Measurements from ENCODE around the gene ITGB8.

Gene ITGB8

GRCh38 chr7:20441346-20441745, 110.6 kb downstream of the ITGB8 start (continued):
- TF ChIP-seq TSHZ2 (CRISPR knock-in tag; IDR thresholded peaks at IDR 0.05): no peak

- TF ChIP-seq BACH2 (CRISPR knock-in tag; IDR thresholded peaks at IDR 0.05; ENCODE audit: borderline replicate concordance) (no peak), POU6F1 (CRISPR knock-in tag; IDR thresholded peaks at IDR 0.05; ENCODE audit: borderline replicate concordance, low read depth) (no peak)
- ATAC-seq: no peak
These were observed 111.3 kb downstream of the ITGB8 start for GRCh38 chr7:20441991-20442441.

- TF ChIP-seq CREB5 (CRISPR knock-in tag; IDR thresholded peaks at IDR 0.05; ENCODE audit: low read depth) (no peak), ARNTL (CRISPR knock-in tag; IDR thresholded peaks at IDR 0.05; ENCODE audit: borderline replicate concordance, low read depth) (no peak), ZFP3 (CRISPR knock-in tag; IDR thresholded peaks at IDR 0.05) (no peak), TSHZ2 (CRISPR knock-in tag; IDR thresholded peaks at IDR 0.05) (no peak), OSR1 (CRISPR knock-in tag; IDR thresholded peaks at IDR 0.05) (no peak), PPARA (CRISPR knock-in tag; IDR thresholded peaks at IDR 0.05; ENCODE audit: borderline replicate concordance) (no peak), RARB (CRISPR knock-in tag; IDR thresholded peaks at IDR 0.05) (no peak), ZC3H10 (CRISPR knock-in tag; IDR thresholded peaks at IDR 0.05) (no peak), POU6F1 (CRISPR knock-in tag; IDR thresholded peaks at IDR 0.05; ENCODE audit: borderline replicate concordance, low read depth) (no peak), TOX (CRISPR knock-in tag; IDR thresholded peaks at IDR 0.05; ENCODE audit: borderline replicate concordance) (no peak), BACH2 (CRISPR knock-in tag; IDR thresholded peaks at IDR 0.05; ENCODE audit: borderline replicate concordance) (no peak), GLIS3 (CRISPR knock-in tag; IDR thresholded peaks at IDR 0.05) (no peak)
- TF ChIP-seq, protein P1, sequence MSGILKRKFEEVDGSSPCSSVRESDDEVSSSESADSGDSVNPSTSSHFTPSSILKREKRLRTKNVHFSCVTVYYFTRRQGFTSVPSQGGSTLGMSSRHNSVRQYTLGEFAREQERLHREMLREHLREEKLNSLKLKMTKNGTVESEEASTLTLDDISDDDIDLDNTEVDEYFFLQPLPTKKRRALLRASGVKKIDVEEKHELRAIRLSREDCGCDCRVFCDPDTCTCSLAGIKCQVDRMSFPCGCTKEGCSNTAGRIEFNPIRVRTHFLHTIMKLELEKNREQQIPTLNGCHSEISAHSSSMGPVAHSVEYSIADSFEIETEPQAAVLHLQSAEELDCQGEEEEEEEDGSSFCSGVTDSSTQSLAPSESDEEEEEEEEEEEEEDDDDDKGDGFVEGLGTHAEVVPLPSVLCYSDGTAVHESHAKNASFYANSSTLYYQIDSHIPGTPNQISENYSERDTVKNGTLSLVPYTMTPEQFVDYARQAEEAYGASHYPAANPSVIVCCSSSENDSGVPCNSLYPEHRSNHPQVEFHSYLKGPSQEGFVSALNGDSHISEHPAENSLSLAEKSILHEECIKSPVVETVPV (CRISPR knock-in tag; IDR thresholded peaks at IDR 0.05): no peak
- ATAC-seq: no peak
These were observed 112.3 kb downstream of the ITGB8 start for GRCh38 chr7:20442951-20443350.

GRCh38 chr7:20444030-20444800, 113.5 kb downstream of the ITGB8 start:
- ATAC-seq: no peak
- TF ChIP-seq ZC3H10 (CRISPR knock-in tag; IDR thresholded peaks at IDR 0.05) (no peak), OSR1 (CRISPR knock-in tag; IDR thresholded peaks at IDR 0.05) (no peak), PPARA (CRISPR knock-in tag; IDR thresholded peaks at IDR 0.05; ENCODE audit: borderline replicate concordance) (no peak)
